NB4 (cell line): ENCODE data around the gene D2HGDH.
"Not testable (repeated sequence)": the region's sequence is repeated elsewhere in the genome, so short reads cannot be mapped to it uniquely, and the experiment has no call there.

Experiments used
- DNase-seq: peaks from one replicate; pipeline ENCODE4 v3.0.0; 2010; ENCODE audit warnings: low read depth
- H3K4me3 ChIP-seq: one replicate; pipeline ENCODE4 v1.5.1; 2011; ENCODE audit warnings: mild to moderate bottlenecking, low read depth, low read length, moderate library complexity
- CTCF ChIP-seq: IDR thresholded peaks from one replicate; pipeline ENCODE4 v1.5.1; 2012; ENCODE audit warnings: low read depth, low read length
- MAX ChIP-seq: IDR thresholded peaks from 2 replicates; pipeline ENCODE4 v1.6.1; 2011; ENCODE audit warnings: low read depth, low read length
- MYC ChIP-seq: IDR thresholded peaks from 2 replicates; pipeline ENCODE4 v1.6.1; 2011; ENCODE audit warnings: low read depth, low read length
- POLR2A ChIP-seq: IDR thresholded peaks from 2 replicates; pipeline ENCODE4 v1.6.1; 2011; ENCODE audit warnings: mild to moderate bottlenecking; ENCODE audit not compliant: insufficient read length; ENCODE audit errors: extremely low read depth

The D2HGDH gene

GRCh38 chr2:241776336-241777169 is 42.1 kb downstream of the D2HGDH start, which contains the start of gene GAL3ST2:
TSS of gene GAL3ST2 (plus strand) at chr2:241776822. CDS start at chr2:241776956, 134 bp downstream.
- no peak within 1 kb of the TSS for H3K4me3 ChIP-seq
- DNase-seq, result no peak
- no peak for TF ChIP-seq POLR2A

GRCh38 chr2:241777170-241777685 is 42.8 kb downstream of the D2HGDH start:
- TF ChIP-seq MAX (no peak), POLR2A (no peak), MYC (no peak), CTCF (no peak)
- H3K4me3 ChIP-seq, result no peak overlapping the region
- no peak for DNase-seq

GRCh38 chr2:241777686-241778627 is 43.5 kb downstream of the D2HGDH start:
- DNase-seq, result peak; percentile 52
- H3K4me3 ChIP-seq, result no peak overlapping the region
- TF ChIP-seq CTCF (no peak), POLR2A (no peak), MAX (no peak), MYC (no peak)

- TF ChIP-seq MYC, result no peak
- no peak for TF ChIP-seq POLR2A
- no peak for TF ChIP-seq CTCF
- TF ChIP-seq MAX, result no peak
- no peak for DNase-seq
- no peak overlapping the region for H3K4me3 ChIP-seq
These were observed 46.6 kb downstream of the D2HGDH start for GRCh38 chr2:241780939-241781569.

GRCh38 chr2:241782053-241782452 is 47.6 kb downstream of the D2HGDH start:
- DNase-seq, H3K4me3 ChIP-seq: not testable (repeated sequence)

- H3K4me3 ChIP-seq, result no peak overlapping the region
- DNase-seq, result peak; percentile 1
- TF ChIP-seq MYC (no peak), MAX (no peak), POLR2A (no peak), CTCF (no peak)
These were observed 53.7 kb downstream of the D2HGDH start for GRCh38 chr2:241788135-241788534.
